HepG2 (cell line): Measurements from ENCODE around the gene KMT2E.

Experiments used
- ATF7 ChIP-seq, 2 experiments: fragments of 450-650 bp in 1 of 2; sonication (generic) in 1 of 2; formaldehyde crosslinking in 1 of 2; IDR thresholded peaks; 2 replicates each; pipeline versions ENCODE4 v1.4.0 to v1.6.1; 2016 to 2020; ENCODE audit warnings: antibody characterized with exemption in 1 of 2, mild to moderate bottlenecking in 1 of 2, missing genetic modification reagents in 1 of 2
- CTCF ChIP-seq: sonication (generic); formaldehyde crosslinking; IDR thresholded peaks from 2 replicates; pipeline ENCODE4 v1.5.0; 2020; ENCODE audit warnings: mild to moderate bottlenecking, missing genetic modification reagents, moderate library complexity
- EZH2 ChIP-seq: conservative IDR thresholded peaks from 2 replicates; pipeline ENCODE4 v1.6.1; 2012; ENCODE audit warnings: mild to moderate bottlenecking, low read depth, low read length, moderate library complexity
- JUND ChIP-seq: sonication (generic); formaldehyde crosslinking; IDR thresholded peaks from 2 replicates; pipeline ENCODE4 v1.8.0; 2022; ENCODE audit warnings: mild to moderate bottlenecking, missing genetic modification reagents
- KAT2B ChIP-seq: fragments of 150-350 bp; IDR thresholded peaks from 2 replicates; pipeline ENCODE4 v1.6.1; 2014; ENCODE audit warnings: low read depth, low read length, borderline replicate concordance
- MXI1 ChIP-seq: IDR thresholded peaks from 3 replicates; pipeline ENCODE4 v1.6.1; 2012; ENCODE audit warnings: low read depth, low read length, inconsistent platforms, borderline replicate concordance
- NFIB ChIP-seq: sonication (generic); formaldehyde crosslinking; IDR thresholded peaks from 2 replicates; pipeline ENCODE4 v1.9.0; 2021; ENCODE audit warnings: missing genetic modification reagents, mild to moderate bottlenecking, borderline replicate concordance
- POLR2AphosphoS5 ChIP-seq: IDR thresholded peaks from 2 replicates; pipeline ENCODE4 v1.6.1; 2012; ENCODE audit warnings: low read depth, low read length
- STAG1 ChIP-seq: sonication (generic); formaldehyde crosslinking; IDR thresholded peaks from 2 replicates; pipeline ENCODE4 v1.4.0; 2020; ENCODE audit warnings: missing genetic modification reagents
- TP53 ChIP-seq: sonication (generic); formaldehyde crosslinking; conservative IDR thresholded peaks from 2 replicates; pipeline ENCODE4 v1.4.0; 2020; ENCODE audit warnings: missing genetic modification reagents
- U2AF2 ChIP-seq: fragments of 200-400 bp; formaldehyde crosslinking; IDR thresholded peaks from 2 replicates; pipeline ENCODE4 v1.6.1; 2017; ENCODE audit warnings: low read depth, mild to moderate bottlenecking, low read length
- ZNF280B ChIP-seq: sonication (generic); formaldehyde crosslinking; IDR thresholded peaks from 2 replicates; pipeline ENCODE4 v1.5.0; 2020; ENCODE audit warnings: missing genetic modification reagents, mild to moderate bottlenecking, borderline replicate concordance
- ZNF282 ChIP-seq: fragments of 450-650 bp; IDR thresholded peaks from 2 replicates; pipeline ENCODE4 v1.6.1; 2018; ENCODE audit not compliant: partially characterized antibody
- ZNF547 ChIP-seq: sonication (generic); formaldehyde crosslinking; IDR thresholded peaks from 2 replicates; pipeline ENCODE4 v1.5.1; 2020; ENCODE audit warnings: mild to moderate bottlenecking, missing genetic modification reagents

- TF ChIP-seq POLR2AphosphoS5, result no peak
- no peak for TF ChIP-seq TP53 (CRISPR knock-in tag)
- no peak for TF ChIP-seq ZNF282
- no peak for TF ChIP-seq U2AF2
- TF ChIP-seq STAG1 (CRISPR knock-in tag), result no peak
- TF ChIP-seq ZNF547 (CRISPR knock-in tag), result no peak
- no peak for TF ChIP-seq ATF7 (IDR thresholded peaks at IDR 0.05)
- no peak for TF ChIP-seq ATF7 (CRISPR knock-in tag; IDR thresholded peaks at IDR 0.05)
- TF ChIP-seq KAT2B, result no peak
- no peak for TF ChIP-seq CTCF
- TF ChIP-seq EZH2, result no peak
- TF ChIP-seq ZNF280B, result no peak
- TF ChIP-seq MXI1, result no peak
- TF ChIP-seq JUND (CRISPR knock-in tag), result no peak
- no peak for TF ChIP-seq NFIB (CRISPR knock-in tag)
Measured at GRCh38 chr7:105096306-105096705, 82.3 kb downstream of the KMT2E start.
